Stimulated activated memory B cell treated with anti-CD40 and anti-IgM and Interleukin-4, amounts not matched to agents 10 μg/mL and 1 μg/mL and 100 μg/mL, for 72 hours (primary cell): ENCODE results near the gene MCOLN2.

Source experiments
- ATAC-seq: fragments of 150-1000 bp; cut with Tn5 transposase; 2 replicates; pipeline ENCODE4 v1.10.0; 2021
- H3K27ac Mint-ChIP-seq: one replicate; pipeline ENCODE4 v1.8.0; 2022; ENCODE audit warnings: mild to moderate bottlenecking, mixed read lengths
- H3K27me3 Mint-ChIP-seq: one replicate; pipeline ENCODE4 v1.8.0; 2022; ENCODE audit warnings: mixed read lengths
- H3K36me3 Mint-ChIP-seq: one replicate; pipeline ENCODE4 v1.8.0; 2022; ENCODE audit warnings: mixed read lengths
- H3K4me1 Mint-ChIP-seq: one replicate; pipeline ENCODE4 v1.8.0; 2022; ENCODE audit warnings: mixed read lengths
- H3K4me3 Mint-ChIP-seq: one replicate; pipeline ENCODE4 v1.8.0; 2022; ENCODE audit warnings: mild to moderate bottlenecking, moderate library complexity, mixed read lengths
- H3K9me3 Mint-ChIP-seq: one replicate; pipeline ENCODE4 v1.8.0; 2022; ENCODE audit warnings: mixed read lengths

MCOLN2 gene

DNA sequence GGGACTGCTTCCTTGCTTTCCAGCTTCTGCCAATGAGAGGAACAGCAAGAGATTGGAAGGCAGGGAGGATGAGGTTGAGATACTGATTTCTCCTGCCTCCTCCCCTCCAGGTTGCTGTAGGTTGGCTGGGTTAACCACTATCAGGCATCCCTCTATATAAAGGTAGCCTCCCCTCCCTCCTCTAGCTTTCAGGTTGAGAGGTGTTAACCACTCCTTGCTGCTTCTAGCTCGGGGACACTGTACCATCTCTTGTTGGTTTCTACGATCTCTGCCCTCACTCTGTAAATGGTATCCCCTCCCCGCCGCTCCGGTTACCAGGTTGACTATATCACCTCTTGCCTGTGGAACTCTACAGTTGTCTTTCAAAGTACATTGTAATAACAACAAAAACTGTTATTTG, 120.6 kb downstream of the MCOLN2 start:
- Mint-ChIP-seq H3K4me3 (no peak overlapping the region), H3K9me3 (peaks cover under 1% of the 10 kb centered on the region), H3K36me3 (peaks cover 12% of the 10 kb centered on the region), H3K27me3 (peaks cover 10% of the 10 kb centered on the region), H3K27ac (no peak overlapping the region), H3K4me1 (no peaks in the 10 kb centered on the region)
- ATAC-seq: peak; percentile 13
